HCT116 (cell line): ENCODE data around the gene EPHA6. TPM values are rescaled to one million over a fixed set of nuclear protein-coding genes. Genes with fewer than 3 reads are reported as not detected.

Experiments
- ATAC-seq: fragments of 200-7000 bp; cut with Tn5 transposase; 2 replicates; pipeline ENCODE4 v1.9.1; 2020; ENCODE audit warnings: mild to moderate bottlenecking, moderate library complexity
- BruUV-seq: library from RNA; stranded (reverse); fragments of 400-500 nt; replicated peaks from 2 replicates; lab custom pipeline; 2021; lab: Mats Ljungman, UMichigan
- CTCF ChIA-PET: fragments of 300-600 bp; sonication (Branson Sonifier 250); formaldehyde crosslinking; loops from one replicate; lab custom pipeline; 2021; ENCODE audit warnings: antibody characterized with exemption; lab: Charles Lee
- POLR2A ChIA-PET: fragments of 300-600, 350-600 bp; sonication (Branson Sonifier 250); formaldehyde crosslinking; loops from one replicate; lab custom pipeline; 2021; ENCODE audit warnings: antibody characterized with exemption; lab: Charles Lee
- RAD21 ChIA-PET, 2 experiments: fragments of 300-600 bp; sonication (Branson Sonifier 250); formaldehyde crosslinking; loops; one replicate each; lab custom pipeline; 2023; ENCODE audit warnings: low total read pairs in 2 of 2; ENCODE audit not compliant: uncharacterized antibody in 2 of 2, unreplicated experiment in 2 of 2, low non-redundant PET in 1 of 2; lab: Charles Lee
- DNase-seq: peaks from one replicate; pipeline ENCODE4 v3.0.0-alpha.2; 2010; ENCODE audit warnings: low read depth, low spot score
- H2AFZ ChIP-seq: fragments of 200-600 bp; shearing (Covaris generic), sonication (generic); 2 replicates; pipeline ENCODE4 v1.6.1; 2017; ENCODE audit warnings: low read depth, mixed run types, mixed read lengths, antibody characterized with exemption, low read length; ENCODE audit not compliant: poor library complexity, severe bottlenecking
- H3K27ac ChIP-seq: 2 replicates; pipeline ENCODE4 v1.5.1; 2012; ENCODE audit warnings: low read depth, low read length
- H3K27me3 ChIP-seq: fragments of 200-600 bp; sonication (generic); 2 replicates; pipeline ENCODE4 v1.6.1; 2016; ENCODE audit warnings: mixed run types, low read length, mixed read lengths; ENCODE audit not compliant: insufficient read depth
- H3K36me3 ChIP-seq, 2 experiments: fragments of 200-500 bp in 1 of 2; fragments of 200-600 bp in 1 of 2; sonication (Bioruptor generic) in 1 of 2; sonication (generic) in 1 of 2; 2 replicates each; pipeline versions ENCODE4 v1.5.1 to v1.6.1; 2014 to 2016; ENCODE audit warnings: low read length in 2 of 2, inconsistent platforms in 1 of 2, mixed read lengths in 1 of 2, mixed run types in 1 of 2; ENCODE audit not compliant: insufficient read depth in 2 of 2, control insufficient read depth in 1 of 2
- H3K4me1 ChIP-seq, 2 experiments: fragments of 200-600 bp in 1 of 2; sonication (generic) in 1 of 2; 2 replicates each; pipeline versions ENCODE4 v1.5.1 to v1.6.1; 2012 to 2017; ENCODE audit warnings: low read length in 2 of 2, inconsistent platforms in 1 of 2, mild to moderate bottlenecking in 1 of 2, mixed read lengths in 1 of 2, mixed run types in 1 of 2, moderate library complexity in 1 of 2; ENCODE audit not compliant: insufficient read depth in 2 of 2, control insufficient read depth in 1 of 2
- H3K4me2 ChIP-seq: fragments of 200-600 bp; sonication (generic); 2 replicates; pipeline ENCODE4 v1.6.1; 2017; ENCODE audit warnings: mixed run types, low read length, mixed read lengths
- H3K4me3 ChIP-seq, 2 experiments: fragments of 200-600 bp in 1 of 2; sonication (generic) in 1 of 2; replicated peaks in 1 of 2; 2 replicates each; pipeline ENCODE4 v1.5.1; 2011 to 2016; ENCODE audit warnings: low read length in 2 of 2, control low read depth in 1 of 2, low read depth in 1 of 2, mild to moderate bottlenecking in 1 of 2, mixed read lengths in 1 of 2, mixed run types in 1 of 2
- H3K79me2 ChIP-seq: fragments of 200-600 bp; sonication (generic); 2 replicates; pipeline ENCODE4 v1.6.1; 2017; ENCODE audit warnings: mild to moderate bottlenecking, mixed run types, low read length, moderate library complexity, mixed read lengths; ENCODE audit not compliant: insufficient read depth
- H3K9ac ChIP-seq: fragments of 200-600 bp; sonication (generic); 2 replicates; pipeline ENCODE4 v1.6.1; 2016; ENCODE audit warnings: low read length, mixed read lengths
- H3K9me2 ChIP-seq: fragments of 200-600 bp; sonication (generic), shearing (Covaris generic); 2 replicates; pipeline ENCODE4 v1.6.1; 2017; ENCODE audit warnings: mixed run types, mild to moderate bottlenecking, moderate library complexity; ENCODE audit not compliant: insufficient read depth
- H3K9me3 ChIP-seq, 2 experiments: fragments of 200-500 bp in 1 of 2; fragments of 200-600 bp in 1 of 2; sonication (Bioruptor generic) in 1 of 2; sonication (generic) in 1 of 2; 2 replicates each; pipeline ENCODE4 v1.6.1; 2014 to 2017; ENCODE audit warnings: low read length in 2 of 2, mixed read lengths in 2 of 2, inconsistent platforms in 1 of 2, low read depth in 1 of 2, mild to moderate bottlenecking in 1 of 2, mixed run types in 1 of 2, moderate library complexity in 1 of 2; ENCODE audit not compliant: control insufficient read depth in 1 of 2, insufficient read depth in 1 of 2
- H4K20me1 ChIP-seq: fragments of 200-600 bp; sonication (generic), shearing (Covaris generic); 2 replicates; pipeline ENCODE4 v1.6.1; 2017; ENCODE audit warnings: mixed run types, mild to moderate bottlenecking, moderate library complexity; ENCODE audit not compliant: insufficient read depth
- CBX3 ChIP-seq: IDR thresholded peaks from 2 replicates; pipeline ENCODE4 v1.6.1; 2012; ENCODE audit warnings: low read depth
- ELF1 ChIP-seq: IDR thresholded peaks from 2 replicates; pipeline ENCODE4 v1.6.1; 2012; ENCODE audit warnings: low read depth, borderline replicate concordance
- EZH2 ChIP-seq: fragments of 200-600 bp; sonication (generic); IDR thresholded peaks from 2 replicates; pipeline ENCODE4 v1.6.1; 2017; ENCODE audit warnings: antibody characterized with exemption, mixed run types
- FOSL1 ChIP-seq: IDR thresholded peaks from 2 replicates; pipeline ENCODE4 v1.6.1; 2012; ENCODE audit warnings: low read depth
- JUND ChIP-seq: IDR thresholded peaks from 2 replicates; pipeline ENCODE4 v1.6.1; 2012
- MAX ChIP-seq: IDR thresholded peaks from 2 replicates; pipeline ENCODE4 v1.6.1; 2012
- POLR2A ChIP-seq: IDR thresholded peaks from 2 replicates; pipeline ENCODE4 v1.7.0; 2011; ENCODE audit warnings: borderline replicate concordance; ENCODE audit not compliant: insufficient read depth, insufficient read length; ENCODE audit errors: extremely low read depth
- POLR2AphosphoS5 ChIP-seq: IDR thresholded peaks from 2 replicates; pipeline ENCODE4 v1.6.1; 2011; ENCODE audit warnings: mild to moderate bottlenecking, low read depth, low read length, moderate library complexity
- SIN3A ChIP-seq: IDR thresholded peaks from 2 replicates; pipeline ENCODE4 v1.6.1; 2012; ENCODE audit warnings: low read depth
- SP1 ChIP-seq: IDR thresholded peaks from 2 replicates; pipeline ENCODE4 v1.6.1; 2012; ENCODE audit warnings: low read depth
- SRF ChIP-seq: IDR thresholded peaks from 2 replicates; pipeline ENCODE4 v1.6.1; 2012; ENCODE audit warnings: low read depth
- TCF7L2 ChIP-seq: IDR thresholded peaks from 2 replicates; pipeline ENCODE4 v1.7.0; 2011; ENCODE audit warnings: borderline replicate concordance, inconsistent platforms; ENCODE audit not compliant: insufficient read depth, insufficient read length; ENCODE audit errors: extremely low read depth
- YY1 ChIP-seq: IDR thresholded peaks from 2 replicates; pipeline ENCODE4 v1.6.1; 2011; ENCODE audit warnings: low read length, low read depth, moderate library complexity, mild to moderate bottlenecking; ENCODE audit not compliant: insufficient replicate concordance; ENCODE audit errors: extremely low read depth
- ZFX ChIP-seq: fragments of 450-650 bp; IDR thresholded peaks from 2 replicates; pipeline ENCODE4 v1.6.1; 2017
- ZNF274 ChIP-seq: fragments of 200-500 bp; sonication (Bioruptor generic); IDR thresholded peaks from 2 replicates; pipeline ENCODE4 v1.6.1; 2014; ENCODE audit warnings: mild to moderate bottlenecking, low read depth, low read length, inconsistent platforms
- intact Hi-C: fragments of 100-400 bp; cut with micrococcal nuclease; formaldehyde crosslinking; loops from 2 replicates; pipeline ENCODE4 v1.10.0; 2022
- total RNA-seq: library from RNA; stranded (reverse); gene quantifications from one replicate; pipeline ENCODE4 v1.2.1, GENCODE V29; 2021; ENCODE audit not compliant: unreplicated experiment
- TF ChIP-seq, protein P1 (sequence below), 3 experiments: fragments of 200-600 bp in 1 of 3; sonication (generic) in 1 of 3; IDR thresholded peaks in 2 of 3; conservative IDR thresholded peaks in 1 of 3; 2 replicates each; pipeline ENCODE4 v1.5.1; 2012 to 2017; ENCODE audit warnings: low read depth in 2 of 3, low read length in 2 of 3, antibody characterized with exemption in 1 of 3, borderline replicate concordance in 1 of 3, control low read depth in 1 of 3, mild to moderate bottlenecking in 1 of 3, mixed read lengths in 1 of 3, mixed run types in 1 of 3, moderate library complexity in 1 of 3; ENCODE audit not compliant: insufficient read depth in 1 of 3
- TF ChIP-seq, protein P2 (sequence below): IDR thresholded peaks from 2 replicates; pipeline ENCODE4 v1.6.1; 2012; ENCODE audit warnings: low read depth
- TF ChIP-seq, protein P3 (sequence below): IDR thresholded peaks from 2 replicates; pipeline ENCODE4 v1.6.1; 2011; ENCODE audit warnings: mild to moderate bottlenecking, low read length, moderate library complexity; ENCODE audit not compliant: insufficient replicate concordance; ENCODE audit errors: extremely low read depth

The EPHA6 gene
- total RNA-seq, 1 experiment from 2014 or later = not detected

DNA sequence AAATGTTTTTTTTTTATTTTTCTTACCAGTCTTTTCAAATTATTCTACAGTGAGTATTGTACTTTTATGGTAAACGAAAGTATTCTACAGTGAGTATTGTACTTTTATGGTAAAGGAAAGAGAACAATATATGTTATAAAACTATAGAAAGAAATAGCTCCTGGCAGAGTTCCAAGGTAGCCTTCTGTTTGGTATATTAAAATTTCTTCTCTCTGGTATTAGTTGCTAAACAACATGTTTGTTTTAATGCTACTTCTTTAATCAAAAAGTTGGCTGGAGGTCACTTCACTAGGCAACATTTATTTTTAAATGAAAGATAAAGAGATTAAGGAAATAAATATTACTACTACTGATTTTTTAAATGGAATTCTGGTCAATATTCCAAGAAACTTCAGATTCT lies 841.6 kb downstream of the EPHA6 start:
- no peak overlapping the region for H3K4me3 ChIP-seq
- H3K9ac ChIP-seq = no peak overlapping the region
- POLR2A ChIA-PET = no interaction called here
- no peaks in the 10 kb centered on the region for H4K20me1 ChIP-seq
- TF ChIP-seq EZH2 (no peak), CBX3 (no peak), TCF7L2 (no peak), ZFX (no peak), POLR2A (no peak), SIN3A (no peak), ZNF274 (no peak), FOSL1 (no peak), YY1 (no peak), ELF1 (no peak), MAX (no peak), SRF (no peak), POLR2AphosphoS5 (no peak), JUND (no peak), SP1 (no peak)
- TF ChIP-seq, protein P1, sequence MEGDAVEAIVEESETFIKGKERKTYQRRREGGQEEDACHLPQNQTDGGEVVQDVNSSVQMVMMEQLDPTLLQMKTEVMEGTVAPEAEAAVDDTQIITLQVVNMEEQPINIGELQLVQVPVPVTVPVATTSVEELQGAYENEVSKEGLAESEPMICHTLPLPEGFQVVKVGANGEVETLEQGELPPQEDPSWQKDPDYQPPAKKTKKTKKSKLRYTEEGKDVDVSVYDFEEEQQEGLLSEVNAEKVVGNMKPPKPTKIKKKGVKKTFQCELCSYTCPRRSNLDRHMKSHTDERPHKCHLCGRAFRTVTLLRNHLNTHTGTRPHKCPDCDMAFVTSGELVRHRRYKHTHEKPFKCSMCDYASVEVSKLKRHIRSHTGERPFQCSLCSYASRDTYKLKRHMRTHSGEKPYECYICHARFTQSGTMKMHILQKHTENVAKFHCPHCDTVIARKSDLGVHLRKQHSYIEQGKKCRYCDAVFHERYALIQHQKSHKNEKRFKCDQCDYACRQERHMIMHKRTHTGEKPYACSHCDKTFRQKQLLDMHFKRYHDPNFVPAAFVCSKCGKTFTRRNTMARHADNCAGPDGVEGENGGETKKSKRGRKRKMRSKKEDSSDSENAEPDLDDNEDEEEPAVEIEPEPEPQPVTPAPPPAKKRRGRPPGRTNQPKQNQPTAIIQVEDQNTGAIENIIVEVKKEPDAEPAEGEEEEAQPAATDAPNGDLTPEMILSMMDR (IDR thresholded peaks at IDR 0.05 in 2 of 3, conservative IDR thresholded peaks at IDR 0.05 in 1 of 3; ENCODE audit: borderline replicate concordance in 1 of 3, insufficient read depth in 1 of 3, low read depth in 2 of 3, low read length in 2 of 3) = no peak
- TF ChIP-seq, protein P2, sequence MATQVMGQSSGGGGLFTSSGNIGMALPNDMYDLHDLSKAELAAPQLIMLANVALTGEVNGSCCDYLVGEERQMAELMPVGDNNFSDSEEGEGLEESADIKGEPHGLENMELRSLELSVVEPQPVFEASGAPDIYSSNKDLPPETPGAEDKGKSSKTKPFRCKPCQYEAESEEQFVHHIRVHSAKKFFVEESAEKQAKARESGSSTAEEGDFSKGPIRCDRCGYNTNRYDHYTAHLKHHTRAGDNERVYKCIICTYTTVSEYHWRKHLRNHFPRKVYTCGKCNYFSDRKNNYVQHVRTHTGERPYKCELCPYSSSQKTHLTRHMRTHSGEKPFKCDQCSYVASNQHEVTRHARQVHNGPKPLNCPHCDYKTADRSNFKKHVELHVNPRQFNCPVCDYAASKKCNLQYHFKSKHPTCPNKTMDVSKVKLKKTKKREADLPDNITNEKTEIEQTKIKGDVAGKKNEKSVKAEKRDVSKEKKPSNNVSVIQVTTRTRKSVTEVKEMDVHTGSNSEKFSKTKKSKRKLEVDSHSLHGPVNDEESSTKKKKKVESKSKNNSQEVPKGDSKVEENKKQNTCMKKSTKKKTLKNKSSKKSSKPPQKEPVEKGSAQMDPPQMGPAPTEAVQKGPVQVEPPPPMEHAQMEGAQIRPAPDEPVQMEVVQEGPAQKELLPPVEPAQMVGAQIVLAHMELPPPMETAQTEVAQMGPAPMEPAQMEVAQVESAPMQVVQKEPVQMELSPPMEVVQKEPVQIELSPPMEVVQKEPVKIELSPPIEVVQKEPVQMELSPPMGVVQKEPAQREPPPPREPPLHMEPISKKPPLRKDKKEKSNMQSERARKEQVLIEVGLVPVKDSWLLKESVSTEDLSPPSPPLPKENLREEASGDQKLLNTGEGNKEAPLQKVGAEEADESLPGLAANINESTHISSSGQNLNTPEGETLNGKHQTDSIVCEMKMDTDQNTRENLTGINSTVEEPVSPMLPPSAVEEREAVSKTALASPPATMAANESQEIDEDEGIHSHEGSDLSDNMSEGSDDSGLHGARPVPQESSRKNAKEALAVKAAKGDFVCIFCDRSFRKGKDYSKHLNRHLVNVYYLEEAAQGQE = no peak
- TF ChIP-seq, protein P3, sequence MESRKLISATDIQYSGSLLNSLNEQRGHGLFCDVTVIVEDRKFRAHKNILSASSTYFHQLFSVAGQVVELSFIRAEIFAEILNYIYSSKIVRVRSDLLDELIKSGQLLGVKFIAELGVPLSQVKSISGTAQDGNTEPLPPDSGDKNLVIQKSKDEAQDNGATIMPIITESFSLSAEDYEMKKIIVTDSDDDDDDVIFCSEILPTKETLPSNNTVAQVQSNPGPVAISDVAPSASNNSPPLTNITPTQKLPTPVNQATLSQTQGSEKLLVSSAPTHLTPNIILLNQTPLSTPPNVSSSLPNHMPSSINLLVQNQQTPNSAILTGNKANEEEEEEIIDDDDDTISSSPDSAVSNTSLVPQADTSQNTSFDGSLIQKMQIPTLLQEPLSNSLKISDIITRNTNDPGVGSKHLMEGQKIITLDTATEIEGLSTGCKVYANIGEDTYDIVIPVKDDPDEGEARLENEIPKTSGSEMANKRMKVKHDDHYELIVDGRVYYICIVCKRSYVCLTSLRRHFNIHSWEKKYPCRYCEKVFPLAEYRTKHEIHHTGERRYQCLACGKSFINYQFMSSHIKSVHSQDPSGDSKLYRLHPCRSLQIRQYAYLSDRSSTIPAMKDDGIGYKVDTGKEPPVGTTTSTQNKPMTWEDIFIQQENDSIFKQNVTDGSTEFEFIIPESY = no peak
- TF ChIP-seq, all 23 proteins: peak for 0
- ChIA-PET RAD21 (no interaction called here), CTCF (interaction anchor here (0.8 kb wide), 1 partner anchor 63 kb away, joined by 3 read pairs; no protein-coding TSS in a partner anchor)
- H3K9me3 ChIP-seq = no peaks in the 10 kb centered on the region
- intact Hi-C loops = loop anchor here (5.0 kb wide), 2 partner anchors 366 to 794 kb away; no protein-coding TSS in a partner anchor
- no peaks in the 10 kb centered on the region for H3K4me1 ChIP-seq
- H3K36me3 ChIP-seq = no peaks in the 10 kb centered on the region
- no peaks in the 10 kb centered on the region for H3K79me2 ChIP-seq
- BruUV-seq = no TSS peak
- H3K27me3 ChIP-seq = no peaks in the 10 kb centered on the region
- no peak overlapping the region for H3K4me2 ChIP-seq
- ATAC-seq (no peak), DNase-seq (no peak)
- no peaks in the 10 kb centered on the region for H3K9me2 ChIP-seq
- no peak overlapping the region for H2AFZ ChIP-seq
- H3K27ac ChIP-seq = no peak overlapping the region
